Muscle of arm (tissue), 12 donors: ENCODE results near the gene SYMPK. TPM values are rescaled to one million over a fixed set of nuclear protein-coding genes. Genes with fewer than 3 reads are reported as not detected.
"Not testable (repeated sequence)": the region's sequence is repeated elsewhere in the genome, so short reads cannot be mapped to it uniquely, and the experiment has no call there.

ENCODE experiments used
- DNase-seq: peaks from one replicate; pipeline ENCODE4 v3.0.0-alpha.2; 2013
- polyA plus RNA-seq, 12 donors: library from polyadenylated mRNA; unstranded; fragments of 120-200 nt; gene quantifications; one replicate each; pipeline ENCODE4 v1.2.1, GENCODE V29; 2013; ENCODE audit not compliant: insufficient read length in 12 of 12

Gene SYMPK
- polyA plus RNA-seq, 12 donors = 28.4 to 63.7 (median 36.7) TPM; not detected in 1

GRCh38 chr19:45872095-45872919 is 9.4 kb upstream of the SYMPK start:
- DNase-seq = no peak

GRCh38 chr19:45870798-45871197 is 7.9 kb upstream of the SYMPK start:
- no peak for DNase-seq

- DNase-seq = not testable (repeated sequence)
Observed at GRCh38 chr19:45867241-45867640, 4.3 kb upstream of the SYMPK start.

GRCh38 chr19:45866400-45867176 is 3.6 kb upstream of the SYMPK start:
- DNase-seq = no peak

GRCh38 chr19:45865269-45865948 is 2.5 kb upstream of the SYMPK start:
- DNase-seq = no peak

- DNase-seq = no peak
Observed at GRCh38 chr19:45864629-45865082, 1.7 kb upstream of the SYMPK start.

- no peak for DNase-seq
Observed at GRCh38 chr19:45863840-45864628, 1.1 kb upstream of the SYMPK start, which contains the start of gene FOXA3. TSS of gene FOXA3 (plus strand) at chr19:45864326. CDS start at chr19:45864457, 131 bp downstream.

GRCh38 chr19:45863335-45863839 is 440 bp upstream of the SYMPK start:
- DNase-seq = no peak

GRCh38 chr19:45862271-45862563 is 730 bp downstream of the SYMPK start:
- DNase-seq = no peak

GRCh38 chr19:45860359-45861259 is 2.3 kb downstream of the SYMPK start:
- DNase-seq = no peak

- no peak for DNase-seq
Observed at GRCh38 chr19:45854167-45854778, 8.7 kb downstream of the SYMPK start.

GRCh38 chr19:45852983-45853382 is 10.0 kb downstream of the SYMPK start:
- no peak for DNase-seq

GRCh38 chr19:45852145-45852750 is 10.7 kb downstream of the SYMPK start:
- no peak for DNase-seq

GRCh38 chr19:45848922-45849321 is 14.0 kb downstream of the SYMPK start:
- DNase-seq = no peak

GRCh38 chr19:45847663-45848062 is 15.3 kb downstream of the SYMPK start:
- DNase-seq = no peak

GRCh38 chr19:45842198-45842597 is 20.7 kb downstream of the SYMPK start:
- DNase-seq = no peak

- DNase-seq = no peak
Observed at GRCh38 chr19:45834970-45835369, 28.0 kb downstream of the SYMPK start.

- no peak for DNase-seq
Observed at GRCh38 chr19:45828945-45829344, 34.0 kb downstream of the SYMPK start.

GRCh38 chr19:45828523-45828922 is 34.4 kb downstream of the SYMPK start:
- DNase-seq = no peak
